HG03558 (cell line): Measurements from ENCODE around the gene GRM1.
"Not testable (repeated sequence)": the region's sequence is repeated elsewhere in the genome, so short reads cannot be mapped to it uniquely, and the experiment has no call there.

Experiments
- ATAC-seq: cut with Tn5 transposase; IDR thresholded peaks from one replicate; pipeline ENCODE4 v1.9.1; 2021; ENCODE audit warnings: moderate number of reproducible peaks; ENCODE audit not compliant: unreplicated experiment; ENCODE audit errors: extremely low read depth

The GRM1 gene

DNA sequence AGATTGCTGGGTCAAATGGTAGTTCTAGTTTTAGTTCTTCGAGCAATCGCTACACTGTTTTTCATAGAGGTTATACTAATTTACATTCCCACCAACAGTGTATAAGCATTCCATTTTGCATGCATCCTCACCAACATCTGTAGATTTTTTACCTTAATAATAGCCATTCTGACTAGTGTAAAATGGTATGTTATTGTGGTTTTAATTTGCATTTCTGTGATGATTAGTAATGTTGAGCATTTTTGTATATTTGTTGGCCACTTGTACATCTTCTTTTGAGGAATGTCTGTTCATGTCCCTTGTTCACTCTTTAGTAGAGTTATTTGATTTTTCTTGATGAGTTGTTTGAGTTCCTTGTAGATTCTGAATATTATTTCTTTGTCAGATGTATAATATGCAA is 236.2 kb downstream of the GRM1 start:
- ATAC-seq: no peak

DNA sequence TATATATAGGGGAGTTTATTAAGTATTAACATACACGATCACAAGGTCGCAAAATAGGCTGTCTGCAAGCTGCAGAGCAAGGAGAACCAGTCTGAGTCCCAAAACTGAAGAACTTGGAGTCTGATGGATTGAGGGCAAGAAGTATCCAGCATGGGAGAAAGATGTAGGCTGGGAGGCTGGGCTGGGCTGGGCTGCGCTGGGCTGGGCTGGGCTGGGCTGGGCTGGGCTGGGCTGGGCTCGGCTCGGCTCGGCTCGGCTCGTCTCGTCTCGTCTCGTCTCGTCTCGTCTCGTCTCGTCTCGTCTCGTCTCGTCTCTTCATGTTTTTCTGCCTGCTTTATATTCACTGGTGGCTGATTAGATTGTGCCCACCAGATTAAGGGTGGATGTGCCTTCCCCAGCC is 238.6 kb downstream of the GRM1 start:
- no peak for ATAC-seq

DNA sequence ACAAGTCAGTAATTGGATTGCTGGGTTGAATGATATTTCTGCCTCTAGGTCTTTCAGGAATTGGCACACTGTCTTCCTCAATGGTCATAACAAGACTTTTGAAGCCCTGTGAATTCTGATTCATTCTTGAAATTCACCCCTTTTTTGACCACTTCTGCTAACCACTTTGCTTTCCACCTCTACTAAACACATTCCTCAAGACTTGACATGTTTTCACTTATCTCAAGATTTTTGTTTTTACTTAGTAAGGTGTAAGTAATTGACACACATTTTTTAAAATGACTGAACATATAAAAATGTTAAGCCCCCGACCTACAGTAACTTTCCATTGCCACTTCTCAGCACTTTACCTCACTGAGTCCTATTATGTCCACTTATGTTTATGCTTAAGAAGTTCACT is 239.1 kb downstream of the GRM1 start:
- no peak for ATAC-seq

DNA sequence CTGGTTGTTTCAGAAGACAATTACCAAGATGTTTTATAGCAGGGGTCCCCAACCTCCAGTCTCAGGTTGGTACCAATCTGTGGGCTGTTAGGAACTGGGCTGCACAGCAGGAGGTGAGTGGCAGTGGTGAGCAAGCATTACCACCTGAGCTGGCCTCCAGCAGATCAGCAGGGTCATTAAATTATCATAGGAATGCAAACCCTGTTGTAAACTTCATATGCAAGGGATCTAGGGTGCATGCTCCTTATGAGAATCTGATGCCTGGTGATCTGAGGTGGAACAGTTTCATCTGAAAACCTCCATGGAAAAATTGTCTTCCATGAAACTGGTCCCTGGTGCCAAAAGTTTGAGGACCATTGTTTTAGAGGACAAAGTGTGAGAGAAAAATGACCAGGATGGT is 240.6 kb downstream of the GRM1 start:
- no peak for ATAC-seq

DNA sequence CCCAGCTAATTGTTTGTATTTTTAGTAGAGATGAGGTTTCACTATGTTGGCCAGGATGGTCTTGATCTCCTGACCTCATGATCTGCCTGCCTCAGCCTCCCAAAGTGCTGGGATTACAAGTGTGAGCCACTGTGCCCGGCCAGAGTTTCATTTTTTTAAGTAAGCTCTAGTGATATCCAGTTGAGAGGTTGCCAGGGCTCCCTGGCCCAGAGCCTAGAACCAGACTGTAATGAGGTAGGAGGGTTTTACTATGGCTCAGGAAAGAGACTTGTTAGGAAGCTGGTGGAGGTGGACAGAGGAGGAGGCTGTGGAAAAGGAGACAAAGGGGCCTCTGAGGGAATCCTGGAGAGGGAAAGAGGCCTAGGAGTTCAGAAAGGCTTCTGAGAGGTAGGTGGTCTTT is 242.3 kb downstream of the GRM1 start:
- ATAC-seq: not testable (repeated sequence)

DNA sequence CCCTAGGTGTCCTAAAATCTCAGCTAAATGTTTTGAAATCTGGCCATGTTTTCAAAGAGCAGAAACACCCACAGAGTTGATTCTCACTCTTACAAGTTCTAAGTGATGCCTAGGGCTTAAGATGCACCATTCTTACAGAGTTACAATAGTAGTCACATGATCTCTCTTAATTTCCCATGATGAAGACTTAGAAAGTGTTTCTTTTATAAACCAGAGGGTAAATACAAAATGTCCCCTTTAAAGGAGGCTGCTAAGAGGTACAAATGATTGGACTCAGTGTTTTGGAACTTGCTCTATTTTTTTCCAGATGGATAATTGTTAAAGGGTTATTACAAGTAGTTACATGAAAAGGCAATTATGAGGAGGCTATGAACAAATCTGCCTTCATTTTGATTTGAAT is 244.6 kb downstream of the GRM1 start:
- no peak for ATAC-seq

DNA sequence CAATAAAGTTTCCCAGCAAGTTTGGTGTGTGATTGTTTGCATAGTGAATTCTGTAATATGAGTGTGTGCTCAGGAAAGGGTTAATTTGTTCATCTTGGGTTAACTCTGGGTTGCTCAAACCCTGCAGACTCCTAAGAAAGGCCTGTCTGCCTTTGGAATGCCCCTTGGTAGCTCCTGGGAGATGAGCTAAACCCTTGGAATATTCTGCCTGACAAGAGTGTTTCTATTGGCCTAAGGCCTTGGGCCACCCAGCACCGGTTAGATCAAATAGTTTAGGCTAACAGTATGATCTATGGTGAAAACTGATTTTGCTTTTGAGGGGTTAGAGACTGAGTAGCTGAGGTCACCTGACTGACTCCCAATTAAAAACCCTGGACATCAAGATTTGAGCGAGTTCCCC is 248.3 kb downstream of the GRM1 start:
- ATAC-seq: no peak

DNA sequence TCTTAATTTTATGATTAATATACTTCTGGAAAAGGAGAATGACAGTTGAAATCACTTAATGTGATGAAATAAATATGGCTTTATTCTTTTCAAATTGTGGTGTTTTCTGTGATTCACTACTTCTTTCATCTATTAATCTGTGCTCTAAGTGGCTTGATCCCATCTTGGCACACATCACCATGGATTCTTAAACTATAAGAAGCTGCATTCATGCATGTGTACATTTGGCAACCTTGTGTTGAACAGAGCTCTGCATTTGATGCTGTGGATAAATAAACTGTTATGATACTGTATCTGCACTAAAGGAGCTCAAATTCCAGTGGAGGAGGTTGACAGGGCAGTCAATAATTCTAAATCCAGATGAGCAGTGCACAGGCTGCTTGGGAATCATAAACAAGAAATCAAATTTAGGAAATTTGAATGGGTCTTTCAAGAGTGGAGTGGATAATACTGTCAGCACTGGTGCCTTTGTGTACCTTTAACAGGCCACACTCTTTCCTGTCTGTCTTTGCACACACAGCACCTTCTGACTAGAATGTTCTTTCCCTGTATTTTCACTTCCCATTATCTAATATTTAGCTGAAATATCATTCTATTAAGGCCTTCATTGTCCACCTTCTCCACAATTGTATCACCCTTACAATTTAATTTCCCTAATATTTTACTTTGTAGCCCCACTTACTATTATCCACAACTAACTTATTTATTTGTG is 252.9 kb downstream of the GRM1 start:
- no peak for ATAC-seq

DNA sequence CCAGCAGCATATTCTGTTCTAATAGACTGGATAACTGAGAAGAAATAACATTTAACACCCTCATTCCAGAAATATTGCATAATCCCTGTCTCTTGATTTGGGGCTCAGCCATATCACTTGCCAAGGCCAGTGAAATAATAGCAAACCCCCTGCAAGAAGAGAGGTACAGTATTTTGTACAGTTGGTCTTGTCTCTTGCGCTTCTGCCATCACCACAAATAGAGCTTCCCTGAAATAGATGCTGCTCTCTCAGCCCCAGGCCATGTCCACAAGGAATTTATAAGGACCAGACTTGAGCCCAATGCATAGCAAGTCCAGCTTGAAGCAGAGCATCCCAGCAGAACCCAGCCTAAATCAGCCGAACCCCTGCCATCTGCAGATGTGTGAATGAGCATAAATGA is 254.0 kb downstream of the GRM1 start:
- ATAC-seq: no peak

DNA sequence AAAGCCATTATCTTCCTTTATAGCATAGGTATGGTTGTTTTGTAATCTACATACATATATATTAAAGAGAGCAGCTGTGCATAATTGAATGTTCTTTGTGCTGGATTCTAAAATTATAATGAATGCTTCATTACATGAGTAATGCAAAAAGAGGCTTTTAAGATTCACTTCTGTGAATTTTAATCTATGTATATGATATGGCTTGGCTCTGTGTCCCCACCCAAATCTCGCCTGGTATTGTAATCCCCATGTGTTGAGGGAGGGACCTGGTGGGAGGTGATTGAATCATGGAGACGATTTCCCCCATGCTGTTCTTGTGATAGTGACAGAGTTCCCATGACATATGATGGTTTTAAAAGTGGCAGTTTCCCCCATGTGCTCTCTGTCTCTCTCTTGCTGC is 255.4 kb downstream of the GRM1 start:
- ATAC-seq: no peak

DNA sequence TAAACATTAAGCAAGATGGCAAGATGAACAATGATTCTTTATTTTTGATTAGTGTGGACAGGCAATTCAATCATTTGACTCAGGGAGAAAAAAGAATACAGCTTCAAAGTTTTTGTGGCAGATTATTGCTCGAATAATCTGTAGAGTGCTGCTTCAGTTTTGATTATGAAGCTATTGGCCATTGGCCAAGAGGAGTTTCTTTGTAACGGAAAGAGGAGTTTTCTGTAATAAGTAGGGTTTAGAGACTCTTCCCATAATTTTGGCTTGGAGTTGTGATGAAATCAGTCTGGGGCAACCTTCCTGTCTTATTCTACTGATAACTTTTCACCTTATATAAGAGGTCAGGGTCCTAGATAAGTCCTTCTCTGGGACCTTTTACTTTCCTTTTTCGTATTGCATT is 258.1 kb downstream of the GRM1 start:
- no peak for ATAC-seq

DNA sequence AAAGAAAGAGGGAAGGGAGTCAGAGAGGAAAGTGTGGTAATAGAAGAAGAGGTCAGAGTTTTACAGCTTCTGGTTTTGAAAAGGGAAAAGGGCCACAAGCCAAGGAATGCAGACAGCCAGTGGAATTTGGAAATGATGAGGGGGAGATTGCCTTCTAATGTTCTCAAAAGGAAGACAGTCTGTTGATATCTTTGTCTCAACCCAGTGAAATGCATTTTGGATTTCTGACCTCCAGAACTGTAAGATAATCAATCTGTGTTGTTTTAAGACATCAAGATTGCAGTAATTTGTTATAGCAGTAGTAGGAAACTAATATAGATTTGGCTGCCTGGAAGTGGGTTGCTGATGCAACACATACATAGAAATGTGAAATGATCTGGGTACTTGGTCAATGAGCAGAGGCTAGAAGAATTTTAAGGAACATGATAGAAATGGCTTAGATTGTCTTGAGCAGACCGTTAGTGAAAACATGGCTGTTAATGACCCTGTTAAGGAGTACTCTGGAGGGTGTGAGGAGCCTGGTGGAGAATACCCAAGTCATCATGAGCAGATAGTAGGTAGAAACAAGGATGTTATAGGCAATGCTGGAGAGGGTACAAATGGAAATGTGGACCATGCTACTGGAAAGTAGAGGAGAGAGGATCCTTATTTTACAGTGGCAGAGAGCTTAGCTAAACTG is 259.0 kb downstream of the GRM1 start:
- ATAC-seq: no peak

DNA sequence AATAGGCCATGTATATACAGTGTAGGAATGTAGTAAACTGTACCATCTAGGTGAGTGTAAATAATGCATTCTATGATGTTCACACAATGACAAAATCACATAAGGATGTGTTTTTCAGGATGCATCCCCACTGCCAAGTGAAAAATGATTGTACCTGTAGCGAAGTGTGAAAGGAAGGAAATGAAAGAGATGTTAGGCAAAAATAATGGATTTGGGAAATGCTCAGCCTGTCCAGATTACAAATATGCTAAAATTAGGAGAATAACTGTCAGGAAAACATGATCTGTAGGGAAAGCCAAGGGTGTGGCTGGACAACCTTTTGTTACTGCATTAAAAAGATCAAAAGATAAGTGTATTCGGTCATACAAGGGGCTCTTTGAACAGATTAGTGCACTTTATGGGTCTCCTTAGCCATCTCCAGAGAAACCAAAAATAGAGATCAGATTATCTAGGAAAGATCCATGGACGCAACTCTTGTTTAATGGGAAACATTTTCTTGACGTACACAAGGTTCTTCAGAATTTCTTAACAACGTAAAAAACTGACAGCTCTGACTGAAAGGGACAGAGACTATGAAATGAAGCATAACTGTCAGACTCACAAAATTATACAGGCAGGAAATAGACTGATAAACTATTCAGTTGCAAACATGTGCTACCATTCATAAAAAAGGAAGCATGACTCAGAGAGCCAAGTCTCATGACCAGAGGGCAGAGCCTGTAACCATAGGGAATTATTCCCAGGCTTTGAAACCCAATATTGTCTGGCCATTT is 261.1 kb downstream of the GRM1 start:
- no peak for ATAC-seq

DNA sequence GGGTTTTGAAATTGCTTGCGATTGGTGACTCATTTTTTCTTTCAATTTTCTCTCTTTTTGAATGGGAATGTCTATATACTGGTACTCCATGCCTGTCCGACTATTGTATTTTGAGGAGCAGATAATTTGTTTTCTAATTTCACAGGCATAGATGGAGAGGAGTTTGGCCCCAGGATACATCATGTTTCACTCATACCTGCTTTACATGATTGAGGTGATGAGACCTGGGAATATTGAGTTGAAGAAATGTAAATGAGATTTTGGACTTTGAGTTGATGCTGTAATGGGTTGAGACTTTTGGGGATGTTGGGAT is 261.7 kb downstream of the GRM1 start:
- ATAC-seq: no peak

DNA sequence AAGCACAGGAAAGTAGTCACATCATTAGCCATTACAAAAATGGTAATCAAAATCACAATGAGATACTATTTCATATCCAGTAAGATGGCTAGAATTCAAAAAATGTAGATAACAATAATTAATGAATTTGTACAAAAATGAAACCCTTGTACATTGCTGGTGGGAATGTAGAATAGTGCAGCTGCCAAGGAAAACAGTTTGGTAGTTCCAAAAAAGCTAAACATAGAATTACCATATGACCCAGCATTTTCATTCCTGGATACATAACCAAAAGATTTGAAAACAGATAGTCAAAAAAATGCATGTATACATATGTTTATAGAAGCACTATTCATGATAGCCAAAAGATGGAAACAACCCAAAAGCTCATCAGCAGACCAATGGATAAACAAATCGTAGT is 263.6 kb downstream of the GRM1 start:
- ATAC-seq: no peak

DNA sequence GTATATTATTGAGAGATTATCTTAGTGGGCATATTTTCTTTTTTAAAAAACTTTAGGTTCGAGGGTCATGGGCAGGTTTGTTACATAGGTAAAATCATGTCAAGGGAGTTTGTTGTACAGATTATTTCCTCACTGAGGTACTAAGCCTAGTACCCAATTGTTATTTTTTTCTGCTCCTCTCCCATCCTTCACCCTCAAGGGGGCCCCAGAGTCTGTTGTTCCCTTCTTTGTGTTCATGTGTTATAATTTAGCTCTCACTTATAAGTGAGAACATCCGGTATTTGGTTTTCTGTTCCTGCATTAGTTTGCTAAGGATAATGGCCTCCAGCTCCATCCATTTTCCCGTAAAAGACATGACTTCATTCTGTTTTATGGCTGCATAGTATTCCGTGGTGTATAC is 266.8 kb downstream of the GRM1 start:
- ATAC-seq: no peak

DNA sequence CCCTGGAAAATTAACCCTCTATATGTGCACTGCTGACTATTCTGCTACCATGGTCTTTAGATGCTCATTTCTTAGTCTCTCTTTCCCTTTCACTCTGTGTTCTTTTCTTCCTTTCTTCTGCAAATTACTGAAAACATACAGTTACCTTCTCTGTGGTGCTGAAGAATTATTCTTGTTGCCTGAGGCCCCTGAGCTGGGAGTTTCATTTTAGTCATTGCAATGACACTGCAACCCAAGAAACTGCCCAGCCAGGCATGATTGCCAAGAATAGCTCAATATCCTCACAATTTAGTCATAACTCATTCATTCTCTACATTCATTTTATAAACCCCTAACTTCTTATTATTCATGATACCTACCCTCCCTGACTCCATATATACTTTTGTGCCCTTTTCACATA is 269.0 kb downstream of the GRM1 start:
- no peak for ATAC-seq

DNA sequence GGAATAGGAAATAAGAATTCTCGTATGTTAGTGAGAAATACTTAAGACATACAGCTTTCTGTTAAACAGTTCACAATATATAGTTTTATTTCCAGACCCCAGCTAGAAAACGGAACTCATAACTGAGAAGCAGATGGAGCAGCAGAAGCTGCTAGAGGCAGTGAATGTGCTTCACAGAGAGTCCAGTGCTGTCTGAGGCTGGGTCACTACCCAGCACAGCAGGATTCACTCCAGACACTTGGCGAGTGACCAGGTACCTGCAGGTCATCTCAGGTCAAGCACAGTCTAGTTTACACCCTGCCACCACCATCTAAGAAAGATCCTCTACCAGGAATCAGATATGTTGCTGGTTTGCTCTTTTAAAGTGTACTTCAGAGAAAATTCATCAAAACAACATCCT is 271.7 kb downstream of the GRM1 start:
- ATAC-seq: no peak

DNA sequence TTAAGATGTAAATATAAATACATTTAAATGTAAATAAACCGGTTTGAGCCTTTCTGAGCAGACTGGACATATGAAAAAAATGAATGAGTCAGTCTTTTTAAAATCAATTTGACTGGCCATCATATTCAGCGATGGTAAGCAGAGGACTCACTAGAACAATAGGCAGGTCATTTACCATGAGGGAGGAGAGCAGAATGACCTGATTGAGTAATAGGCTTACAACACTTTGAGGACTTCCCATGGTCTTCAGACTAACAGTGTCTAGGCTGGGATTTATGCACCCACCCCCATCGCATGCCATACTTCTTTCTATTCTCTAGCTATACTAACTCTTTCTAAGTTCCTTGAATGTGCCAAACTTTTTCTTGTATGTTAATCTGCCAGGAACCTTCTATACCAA is 272.9 kb downstream of the GRM1 start:
- ATAC-seq: no peak

DNA sequence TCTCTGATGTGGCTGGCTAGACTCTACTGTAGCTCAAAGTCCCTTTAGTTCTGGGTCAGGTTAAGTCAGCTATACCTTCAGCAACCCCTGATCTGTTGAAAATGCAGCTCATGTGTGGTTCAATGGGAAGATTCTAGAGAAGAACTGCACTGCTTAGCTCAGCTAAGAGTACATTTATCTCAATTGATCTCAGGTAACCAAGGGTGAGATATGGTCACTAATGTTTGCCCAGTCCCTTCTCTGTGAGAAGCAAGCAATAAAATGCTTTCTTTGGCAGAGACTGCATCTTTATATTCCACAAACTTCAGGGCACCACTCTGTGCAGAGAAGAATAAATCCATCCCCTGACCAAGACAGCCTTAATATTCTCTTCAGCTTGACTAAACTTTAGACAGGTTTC is 274.1 kb downstream of the GRM1 start:
- no peak for ATAC-seq

DNA sequence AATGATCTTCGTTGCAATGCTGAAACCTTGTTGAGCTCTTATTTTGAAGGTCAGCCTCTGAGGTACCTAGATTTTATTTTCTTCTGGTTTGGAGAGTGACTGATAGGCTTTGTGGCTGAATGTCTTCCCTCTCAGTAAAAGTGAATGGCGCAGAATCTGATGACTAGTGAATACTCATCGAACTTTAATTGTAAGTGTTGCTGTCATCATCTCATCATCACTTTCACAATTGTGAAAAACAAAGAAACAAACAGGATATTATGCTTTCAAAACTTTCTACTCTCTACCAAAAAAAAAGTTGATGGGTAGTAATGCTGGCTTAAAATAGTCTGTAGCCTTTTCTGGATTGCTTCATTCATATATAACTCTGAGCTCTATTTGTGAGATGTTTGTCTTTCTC is 275.3 kb downstream of the GRM1 start:
- ATAC-seq: no peak

DNA sequence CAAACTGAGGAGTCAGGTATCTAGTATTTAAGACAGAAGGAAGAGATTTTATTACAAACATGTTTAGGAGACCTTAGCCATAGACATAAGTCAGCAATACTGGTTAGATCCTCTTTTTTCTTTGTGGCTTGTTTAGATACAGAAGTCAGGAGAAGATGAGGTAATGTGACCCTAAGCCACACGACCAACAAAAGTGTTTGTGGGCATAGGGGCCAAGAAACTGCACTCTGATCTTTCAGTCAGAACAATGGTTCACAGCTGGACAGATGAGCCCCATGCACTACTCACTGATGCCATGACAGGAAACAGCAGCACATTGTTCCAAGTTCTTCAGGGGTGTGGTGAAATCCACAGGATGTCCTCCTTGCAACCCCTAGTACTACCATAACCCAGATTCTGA is 276.2 kb downstream of the GRM1 start:
- ATAC-seq: no peak
